ENCODE results near the gene ANKRD27. TPM values are rescaled to one million over a fixed set of nuclear protein-coding genes. Genes with fewer than 3 reads are reported as not detected.

The ANKRD27 gene
- polyA plus RNA-seq, 3 donors, result 19.6 to 23.8 (median 23.2) TPM

- no peak for DNase-seq
Measured at GRCh38 chr19:32558607-32559228, 116.3 kb downstream of the ANKRD27 start.

GRCh38 chr19:32555786-32556185 is 119.2 kb downstream of the ANKRD27 start:
- no peak for DNase-seq

- no peak for DNase-seq
Measured at GRCh38 chr19:32550666-32551065, 124.3 kb downstream of the ANKRD27 start.

Other genes starting within 250 kb of the ANKRD27 start
- gene PDCD5, start 94.0 kb downstream of the ANKRD27 start, polyA plus RNA-seq (ENCODE audit: insufficient read length in 3 of 3), result 100 to 1,000 TPM; 109 to 123 (median 111) TPM
- gene RGS9BP, start 668 bp upstream of the ANKRD27 start, polyA plus RNA-seq (ENCODE audit: insufficient read length in 3 of 3), result under 1 TPM; 0.32 to 0.65 (median 0.59) TPM
- 10 to 100 TPM; 10.5 to 11.7 (median 11.5) TPM for gene NUDT19, start 16.6 kb upstream of the ANKRD27 start, polyA plus RNA-seq (ENCODE audit: insufficient read length in 3 of 3)
- gene TDRD12, start 44.6 kb upstream of the ANKRD27 start, polyA plus RNA-seq (ENCODE audit: insufficient read length in 3 of 3), result 1 to 10 TPM in 1 of 3 donors, under 1 TPM in 2; 0.40 to 1.1 (median 0.67) TPM
- gene SLC7A9, start 194.6 kb upstream of the ANKRD27 start, polyA plus RNA-seq (ENCODE audit: insufficient read length in 3 of 3), result 10 to 100 TPM; 19.0 to 20.3 (median 19.5) TPM